H9 (cell line): ENCODE results near the gene LIF. TPM values are rescaled to one million over a fixed set of nuclear protein-coding genes. Genes with fewer than 3 reads are reported as not detected.

Source experiments
- DNase-seq: peaks from one replicate; pipeline ENCODE4 v3.0.0-alpha.2; 2017
- H2AFZ ChIP-seq: one replicate; pipeline ENCODE4 v1.6.1; 2013; ENCODE audit warnings: mild to moderate bottlenecking, low read length, control low read depth, moderate library complexity
- H2AK5ac ChIP-seq: 2 replicates; pipeline ENCODE4 v1.6.1; 2013; ENCODE audit warnings: low read length, control low read depth, mixed read lengths; ENCODE audit not compliant: insufficient read length
- H2BK120ac ChIP-seq: one replicate; pipeline ENCODE4 v1.6.1; 2013; ENCODE audit warnings: low read depth, mild to moderate bottlenecking, low read length, control low read depth, inconsistent platforms; ENCODE audit not compliant: poor library complexity, severe bottlenecking
- H2BK12ac ChIP-seq: 2 replicates; pipeline ENCODE4 v1.6.1; 2013; ENCODE audit warnings: low read length, control low read depth, mixed read lengths, low read depth; ENCODE audit not compliant: insufficient read length
- H2BK15ac ChIP-seq: 2 replicates; pipeline ENCODE4 v1.6.1; 2013; ENCODE audit warnings: low read depth, low read length, control low read depth
- H2BK20ac ChIP-seq: one replicate; pipeline ENCODE4 v1.6.1; 2013; ENCODE audit warnings: low read depth, mild to moderate bottlenecking, low read length, control low read depth, inconsistent platforms; ENCODE audit not compliant: poor library complexity, severe bottlenecking
- H2BK5ac ChIP-seq: 2 replicates; pipeline ENCODE4 v1.6.1; 2013; ENCODE audit warnings: low read length, control low read depth, mixed read lengths; ENCODE audit not compliant: insufficient read length
- H3K14ac ChIP-seq: 2 replicates; pipeline ENCODE4 v1.6.1; 2013; ENCODE audit warnings: low read length, control low read depth; ENCODE audit not compliant: insufficient read depth
- H3K18ac ChIP-seq: 2 replicates; pipeline ENCODE4 v1.6.1; 2013; ENCODE audit warnings: low read depth, mild to moderate bottlenecking, mixed read lengths, low read length, control low read depth; ENCODE audit not compliant: insufficient read length
- H3K23ac ChIP-seq: 2 replicates; pipeline ENCODE4 v1.6.1; 2013; ENCODE audit warnings: low read length, control low read depth, mixed read lengths, low read depth; ENCODE audit not compliant: insufficient read length
- H3K23me2 ChIP-seq: 2 replicates; pipeline ENCODE4 v1.6.1; 2013; ENCODE audit warnings: low read depth, mild to moderate bottlenecking, mixed read lengths, low read length, control low read depth; ENCODE audit not compliant: insufficient read length, poor library complexity, severe bottlenecking
- H3K27ac ChIP-seq: 2 replicates; pipeline ENCODE4 v1.5.1; 2013; ENCODE audit warnings: low read length, control low read depth, mixed read lengths, low read depth; ENCODE audit not compliant: insufficient read length
- H3K27me3 ChIP-seq: 2 replicates; pipeline ENCODE4 v1.6.1; 2013; ENCODE audit warnings: low read length, control low read depth, inconsistent platforms; ENCODE audit not compliant: insufficient read depth
- H3K4ac ChIP-seq: 2 replicates; pipeline ENCODE4 v1.6.1; 2013; ENCODE audit warnings: low read depth, mild to moderate bottlenecking, control low read depth, inconsistent platforms, low read length, moderate library complexity
- H3K4me1 ChIP-seq: 2 replicates; pipeline ENCODE4 v1.6.1; 2013; ENCODE audit warnings: low read length, control low read depth, inconsistent platforms; ENCODE audit not compliant: insufficient read depth
- H3K4me2 ChIP-seq: 2 replicates; pipeline ENCODE4 v1.6.1; 2013; ENCODE audit warnings: low read length, control low read depth, mixed read lengths; ENCODE audit not compliant: insufficient read length, insufficient read depth
- H3K56ac ChIP-seq: 2 replicates; pipeline ENCODE4 v1.6.1; 2013; ENCODE audit warnings: low read depth, mild to moderate bottlenecking, mixed read lengths, low read length, control low read depth; ENCODE audit not compliant: insufficient read length
- H3K79me1 ChIP-seq: 2 replicates; pipeline ENCODE4 v1.6.1; 2013; ENCODE audit warnings: low read depth, mild to moderate bottlenecking, moderate library complexity, low read length, control low read depth, inconsistent platforms; ENCODE audit not compliant: insufficient read depth, poor library complexity, severe bottlenecking
- H3K79me2 ChIP-seq: 2 replicates; pipeline ENCODE4 v1.6.1; 2013; ENCODE audit warnings: low read length, control low read depth, inconsistent platforms; ENCODE audit not compliant: insufficient read depth
- H3K9ac ChIP-seq: 2 replicates; pipeline ENCODE4 v1.6.1; 2013; ENCODE audit warnings: low read length, control low read depth, mixed read lengths; ENCODE audit not compliant: insufficient read length; ENCODE audit errors: extremely low read depth
- H3K9me3 ChIP-seq: one replicate; pipeline ENCODE4 v1.6.1; 2013; ENCODE audit warnings: low read depth, low read length, inconsistent platforms; ENCODE audit not compliant: control insufficient read depth
- H3T11ph ChIP-seq: one replicate; pipeline ENCODE4 v1.6.1; 2013; ENCODE audit warnings: mild to moderate bottlenecking, low read length, control low read depth, inconsistent platforms
- H4K20me1 ChIP-seq: one replicate; pipeline ENCODE4 v1.6.1; 2013; ENCODE audit not compliant: control insufficient read depth, insufficient read length, insufficient read depth
- H4K5ac ChIP-seq: 2 replicates; pipeline ENCODE4 v1.6.1; 2013; ENCODE audit warnings: low read depth, mild to moderate bottlenecking, mixed read lengths, low read length, control low read depth; ENCODE audit not compliant: insufficient read length
- H4K8ac ChIP-seq: replicated peaks from 2 replicates; pipeline ENCODE4 v1.6.1; 2013; ENCODE audit warnings: low read length, control low read depth, mixed read lengths, low read depth; ENCODE audit not compliant: insufficient read length
- H4K91ac ChIP-seq: 2 replicates; pipeline ENCODE4 v1.6.1; 2013; ENCODE audit warnings: low read depth, mild to moderate bottlenecking, moderate library complexity, mixed read lengths, low read length, control low read depth; ENCODE audit not compliant: insufficient read length
- H3K27ac Mint-ChIP-seq, 3 experiments: 2 replicates in 2 of 3; 3 replicates in 1 of 3; pipeline ENCODE4 v1.8.0; 2020 to 2021; ENCODE audit warnings: mixed read lengths in 3 of 3, mild to moderate bottlenecking in 1 of 3, moderate library complexity in 1 of 3
- H3K27me3 Mint-ChIP-seq: 2 replicates; pipeline ENCODE4 v1.8.0; 2021; ENCODE audit warnings: low read depth, mild to moderate bottlenecking, moderate library complexity, mixed read lengths
- H3K36me3 Mint-ChIP-seq, 3 experiments: 2 replicates in 2 of 3; 3 replicates in 1 of 3; pipeline ENCODE4 v1.8.0; 2020 to 2021; ENCODE audit warnings: low read depth in 3 of 3, mixed read lengths in 3 of 3; ENCODE audit not compliant: insufficient read depth in 1 of 3
- H3K4me1 Mint-ChIP-seq, 2 experiments: 2 replicates each; pipeline ENCODE4 v1.8.0; 2020; ENCODE audit warnings: mixed read lengths in 2 of 2
- H3K4me3 Mint-ChIP-seq, 2 experiments: 2 replicates in 1 of 2; 3 replicates in 1 of 2; pipeline ENCODE4 v1.8.0; 2020 to 2021; ENCODE audit warnings: mild to moderate bottlenecking in 2 of 2, mixed read lengths in 2 of 2, moderate library complexity in 1 of 2
- H3K9me3 Mint-ChIP-seq, 2 experiments: 2 replicates in 1 of 2; 3 replicates in 1 of 2; pipeline ENCODE4 v1.8.0; 2020; ENCODE audit warnings: mild to moderate bottlenecking in 2 of 2, mixed read lengths in 2 of 2, moderate library complexity in 1 of 2
- CTCF ChIP-seq: fragments of 200-600 bp; sonication (generic); conservative IDR thresholded peaks from 3 replicates; pipeline ENCODE4 v1.8.0; 2021; ENCODE audit warnings: antibody characterized with exemption, mild to moderate bottlenecking
- WGBS: extraction: QIAGEN DNeasy Blood & Tissue Kit; methylation state at CpG from one replicate; pipeline ENCODE4 v1.1.7; 2013; ENCODE audit warnings: missing lambda C conversion rate, low lambda C conversion rate, mixed read lengths; ENCODE audit not compliant: insufficient read length; ENCODE audit errors: extremely low coverage; 5-methylcytosine and 5-hydroxymethylcytosine counted together
- total RNA-seq: library from RNA; stranded (reverse); gene quantifications from 2 replicates; pipeline ENCODE4 v1.2.1, GENCODE V29; 2021

The LIF gene
- total RNA-seq, 1 experiment from 2014 or later: 6.1 TPM

- H3K79me2 ChIP-seq: no peaks in the 10 kb centered on the region
- H3K27ac Mint-ChIP-seq: no peak overlapping the region
- H3K9me3 ChIP-seq: no peaks in the 10 kb centered on the region
- no peak overlapping the region for H3K56ac ChIP-seq
- H3K23me2 ChIP-seq: no peaks in the 10 kb centered on the region
- H3K4me1 Mint-ChIP-seq: peaks cover 26 to 30% of the 10 kb centered on the region in 2 experiments
- H3K4me2 ChIP-seq: no peak overlapping the region
- no peak overlapping the region for H4K8ac ChIP-seq
- H3K4me1 ChIP-seq: peaks cover 2% of the 10 kb centered on the region; the same call in 1 of the 2 replicates
- H2BK120ac ChIP-seq: no peak overlapping the region
- no peak overlapping the region for H2AK5ac ChIP-seq
- H3K36me3 Mint-ChIP-seq: no peaks in the 10 kb centered on the region
- no peak overlapping the region for H4K91ac ChIP-seq
- H4K20me1 ChIP-seq: no peaks in the 10 kb centered on the region
- H3K4ac ChIP-seq: no peak overlapping the region
- no peak overlapping the region for H2BK20ac ChIP-seq
- no peaks in the 10 kb centered on the region for H3K27me3 ChIP-seq
- no peak overlapping the region for H3K23ac ChIP-seq
- H3K27me3 Mint-ChIP-seq: no peaks in the 10 kb centered on the region
- H2BK12ac ChIP-seq: no peak overlapping the region
- WGBS: no CpG with 5 or more reads among the region's 1 CpG
- H3K9ac ChIP-seq: no peak overlapping the region
- no peak overlapping the region for H2AFZ ChIP-seq
- H3K79me1 ChIP-seq: no peaks in the 10 kb centered on the region
- no peaks in the 10 kb centered on the region for H3K9me3 Mint-ChIP-seq
- no peak overlapping the region for H2BK5ac ChIP-seq
- H3T11ph ChIP-seq: no peak overlapping the region
- no peak overlapping the region for H3K27ac ChIP-seq
- H4K5ac ChIP-seq: no peak overlapping the region
- no peak for TF ChIP-seq CTCF
- H3K14ac ChIP-seq: no peak overlapping the region
- no peak overlapping the region for H3K18ac ChIP-seq
- no peak overlapping the region for H2BK15ac ChIP-seq
- DNase-seq: no peak
- no peak overlapping the region for H3K4me3 Mint-ChIP-seq
Measured at GRCh38 chr22:30190574-30190973, 56.0 kb downstream of the LIF start.

Other genes starting within 250 kb of the LIF start
- gene HORMAD2, start 166.3 kb downstream of the LIF start, total RNA-seq: not detected in 2 replicates
- gene OSM, start 20.1 kb upstream of the LIF start, total RNA-seq: not detected in 2 replicates
- gene CASTOR1, start 42.7 kb upstream of the LIF start, total RNA-seq: 8.8 and 11.0 TPM in 2 replicates
- 8.2 and 8.4 TPM in 2 replicates for gene TBC1D10A, start 80.2 kb upstream of the LIF start, total RNA-seq
- gene SF3A1, start 110.1 kb upstream of the LIF start, total RNA-seq: 211 and 225 TPM in 2 replicates
- gene CCDC157, start 110.2 kb upstream of the LIF start, total RNA-seq: 4.3 and 4.8 TPM in 2 replicates
- 22.6 and 24.5 TPM in 2 replicates for gene RNF215, start 140.7 kb upstream of the LIF start, total RNA-seq
- 8.2 and 8.5 TPM in 2 replicates for gene SEC14L2, start 150.3 kb upstream of the LIF start, total RNA-seq
- 46.8 and 56.8 TPM in 2 replicates for gene MTFP1, start 179.0 kb upstream of the LIF start, total RNA-seq
- not detected in 2 replicates for gene SEC14L3, start 225.3 kb upstream of the LIF start, total RNA-seq